Activated CD4-positive, CD25-positive, alpha-beta regulatory T cell treated with anti-CD3 and anti-CD28 coated beads, Interleukin-2, amount 50 U/mL, for 16 hours (primary cell): ENCODE data around the gene LRP1B.

Experiments
- DNase-seq: peaks from one replicate; pipeline ENCODE4 v3.0.0-alpha.2; 2020; ENCODE audit warnings: low read depth, low spot score

Gene LRP1B

DNA sequence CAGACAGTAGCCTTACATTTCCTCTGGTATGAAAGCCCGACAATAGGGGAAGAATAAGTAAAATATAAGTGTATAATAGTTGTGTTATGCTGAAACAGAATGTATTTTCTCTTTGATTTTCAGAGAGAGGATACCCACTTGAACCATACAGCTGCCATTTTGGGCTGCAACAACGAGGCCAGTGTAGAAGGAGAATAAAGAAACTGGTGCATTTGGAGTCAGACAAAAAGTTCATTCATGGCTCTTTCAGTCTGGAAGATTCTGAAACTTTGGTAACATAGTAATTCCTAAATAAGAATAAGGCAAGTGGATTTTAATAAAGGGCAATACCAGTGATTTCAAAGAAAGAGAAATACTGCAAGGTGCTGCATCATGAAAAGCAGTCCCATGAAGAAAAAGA lies 610.9 kb downstream of the LRP1B start:
- DNase-seq = no peak

DNA sequence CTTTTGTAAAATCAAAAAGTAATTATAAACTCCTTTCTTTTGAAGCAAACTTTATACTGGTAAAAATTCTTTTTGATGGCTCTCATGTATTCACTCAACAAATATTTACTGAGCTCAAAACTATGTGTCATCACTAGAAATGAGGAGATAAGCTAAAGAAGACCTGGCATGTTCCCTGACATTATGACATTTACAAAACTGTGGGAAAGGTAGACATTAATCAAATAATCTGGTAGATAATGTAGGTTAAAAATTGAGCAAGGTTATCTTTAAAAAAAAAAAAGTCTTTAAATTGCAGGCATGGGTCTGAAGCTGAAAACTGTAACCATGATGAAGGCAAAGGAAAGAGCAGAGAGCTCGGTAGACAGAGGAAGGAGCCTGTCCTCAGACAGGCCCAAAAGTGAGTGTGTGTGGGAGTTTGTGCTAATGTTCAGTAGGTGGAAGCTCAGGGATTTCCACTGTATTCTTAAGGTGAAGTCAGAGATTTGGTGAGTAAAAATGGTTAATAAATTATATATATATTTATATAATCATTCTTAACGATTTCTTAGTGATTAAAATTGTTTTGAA lies 612.9 kb downstream of the LRP1B start:
- DNase-seq = no peak

DNA sequence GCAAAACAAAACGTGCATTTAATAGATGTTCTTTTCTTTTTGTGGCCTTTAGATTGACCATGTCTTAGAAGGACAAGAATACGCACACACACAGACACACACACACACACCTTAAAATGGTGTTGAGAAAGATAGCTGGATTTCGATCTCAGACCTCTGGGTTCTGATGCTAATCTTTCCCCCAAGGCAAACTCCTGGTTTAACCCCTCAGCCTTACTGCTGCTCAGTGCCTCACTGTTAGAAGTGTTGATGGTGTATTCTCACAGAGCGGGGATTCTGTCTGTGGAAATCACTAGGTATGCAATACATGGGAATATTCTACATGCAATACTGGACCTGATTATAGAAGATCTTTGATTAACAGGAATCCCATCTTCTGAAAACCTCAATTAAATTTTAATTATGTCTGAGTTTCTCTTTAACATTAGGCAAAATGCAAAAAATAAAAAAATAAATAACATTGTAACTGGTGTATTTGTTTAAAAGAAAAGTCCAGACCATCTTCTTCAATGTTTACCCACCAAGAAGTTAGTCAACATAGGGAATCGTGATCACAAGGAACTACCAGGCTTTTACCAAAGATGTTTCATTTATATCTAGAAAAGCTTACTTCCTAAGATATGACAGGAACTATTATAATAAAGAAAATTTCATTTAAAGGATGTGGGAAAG lies 613.5 kb downstream of the LRP1B start:
- DNase-seq = no peak

DNA sequence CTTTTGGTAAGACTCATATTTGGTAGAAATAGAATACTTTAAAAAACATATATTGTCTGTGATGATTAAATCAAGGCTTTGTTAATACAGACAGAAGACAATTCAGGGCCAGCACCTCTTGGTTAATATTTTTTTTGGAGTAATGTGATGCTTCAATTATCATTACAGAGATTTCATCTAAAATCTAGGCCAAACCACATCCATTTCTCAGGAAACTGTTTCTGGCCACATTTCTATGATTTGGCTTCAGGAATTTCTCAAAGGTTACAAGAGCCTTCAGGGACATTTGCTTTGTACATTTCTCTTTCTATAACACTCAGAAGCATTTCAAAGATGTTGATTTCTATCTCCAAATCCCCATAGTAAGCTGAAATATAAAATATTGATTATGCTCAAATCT lies 614.9 kb downstream of the LRP1B start:
- DNase-seq = no peak

DNA sequence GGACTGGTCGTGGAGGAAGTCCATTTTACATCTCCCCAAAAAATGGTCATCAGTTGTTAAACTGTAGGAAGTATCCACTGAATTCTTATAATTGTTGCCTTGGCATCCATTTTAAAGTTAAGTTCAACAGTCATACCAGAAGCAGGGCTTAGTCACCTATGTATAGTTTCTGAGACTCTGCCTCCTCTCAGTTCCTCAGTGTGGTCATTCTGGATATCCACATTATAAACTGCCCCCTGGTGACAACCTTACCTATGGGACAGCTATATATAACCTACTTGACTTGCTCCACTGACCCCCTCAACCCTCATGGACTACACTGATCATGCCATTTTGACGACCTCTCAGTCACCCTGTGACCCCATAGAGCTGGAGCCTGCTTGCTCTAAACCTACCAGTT lies 617.0 kb downstream of the LRP1B start:
- no peak for DNase-seq

- no peak for DNase-seq
Measured at GRCh38 chr2:141508806-141509595, 621.8 kb downstream of the LRP1B start.

- no peak for DNase-seq
Measured at GRCh38 chr2:141508086-141508752, 622.6 kb downstream of the LRP1B start.

GRCh38 chr2:141506135-141506534 lies 624.7 kb downstream of the LRP1B start:
- no peak for DNase-seq

DNA sequence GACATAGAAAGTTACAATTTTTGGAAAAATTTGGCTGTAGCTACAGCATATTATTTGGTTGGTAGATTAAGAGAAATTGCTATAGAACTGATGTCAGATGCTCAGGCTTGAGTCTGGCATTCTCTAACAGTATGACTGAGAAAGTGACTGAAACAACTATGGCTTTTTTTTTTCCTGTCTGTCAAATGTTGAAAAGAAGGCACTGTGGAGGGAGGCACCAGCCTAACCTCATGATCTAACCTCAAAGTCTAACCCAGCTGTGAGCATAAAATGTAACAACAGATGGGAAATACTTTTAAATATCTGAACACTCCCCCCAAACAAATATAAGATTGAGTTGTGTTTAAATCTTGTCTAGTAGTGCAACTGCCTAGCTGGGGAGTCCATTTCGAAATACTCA lies 629.1 kb downstream of the LRP1B start:
- DNase-seq = no peak

GRCh38 chr2:141499123-141499522 lies 631.7 kb downstream of the LRP1B start:
- no peak for DNase-seq

DNA sequence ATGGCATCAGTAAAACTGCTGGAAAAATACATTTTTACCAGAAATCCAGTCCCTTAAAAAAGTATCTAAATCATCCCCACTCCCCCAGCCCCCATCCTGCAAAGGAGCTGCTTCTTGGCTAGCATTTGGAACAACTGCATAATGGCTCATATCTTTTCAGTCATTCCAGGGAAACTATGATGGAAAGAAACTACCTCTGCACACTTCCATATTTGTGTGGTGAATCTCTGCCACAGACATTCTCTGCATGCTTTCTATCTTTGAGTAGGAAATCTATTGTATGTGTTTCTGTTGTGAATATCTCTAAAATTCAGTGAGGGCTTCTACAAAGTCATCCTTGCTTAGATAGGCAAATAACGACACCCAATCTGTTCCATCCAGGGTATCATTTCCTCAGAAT lies 632.3 kb downstream of the LRP1B start:
- DNase-seq = no peak

GRCh38 chr2:141497272-141497671 lies 633.5 kb downstream of the LRP1B start:
- DNase-seq = no peak

DNA sequence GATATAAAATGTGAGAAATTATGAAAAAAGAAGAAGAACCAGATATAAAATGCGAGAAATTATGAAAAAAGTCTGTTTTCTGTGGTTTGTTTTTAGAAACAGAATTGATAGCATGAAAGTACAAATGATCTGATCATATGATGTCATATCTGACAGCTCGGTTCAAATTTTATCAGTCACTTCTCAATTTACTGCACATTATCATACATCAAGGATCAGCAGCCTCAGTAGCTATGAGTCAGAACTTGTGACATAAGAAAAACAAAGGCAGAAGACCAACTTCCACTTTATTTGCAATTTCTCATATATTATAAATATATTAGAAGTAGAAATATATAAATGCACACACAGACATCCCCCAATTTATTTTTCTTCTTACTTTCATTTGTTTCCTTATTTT lies 634.0 kb downstream of the LRP1B start:
- no peak for DNase-seq

DNA sequence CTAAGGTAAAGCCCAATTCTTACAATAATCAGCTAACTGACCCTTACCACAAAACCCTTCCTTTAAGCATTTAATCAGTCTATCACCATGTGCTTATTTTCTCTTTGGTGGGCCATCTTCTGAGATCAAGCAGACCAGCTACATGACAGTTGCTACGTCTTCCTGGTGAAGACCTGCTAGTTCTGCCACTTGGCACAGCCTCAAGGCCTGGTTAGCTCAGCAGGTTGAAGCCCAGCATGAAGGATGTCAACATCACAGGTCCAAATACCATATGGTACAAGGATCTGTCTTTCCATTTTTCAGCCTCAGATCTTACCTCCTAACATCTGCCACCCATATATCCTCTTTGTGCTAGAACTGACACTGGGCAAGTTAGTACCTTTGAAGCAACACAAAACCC lies 636.9 kb downstream of the LRP1B start:
- no peak for DNase-seq

DNA sequence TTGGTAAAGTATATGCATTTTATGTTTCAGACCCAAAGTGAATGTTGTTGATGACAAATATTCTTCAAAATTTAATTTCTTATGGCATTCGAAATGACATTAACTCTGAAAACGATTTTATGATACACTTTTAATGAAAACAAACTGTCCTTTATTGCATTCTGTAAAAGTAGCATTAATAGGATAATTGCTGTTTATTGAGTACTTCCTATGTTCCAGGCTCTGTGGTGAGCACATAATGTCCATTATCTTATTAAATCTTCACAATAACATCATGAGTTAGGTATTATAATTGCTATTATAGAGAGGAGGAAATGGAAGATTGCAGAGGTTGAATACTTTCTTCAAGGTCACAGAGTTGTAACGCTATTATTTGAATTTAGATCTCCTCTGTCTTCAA lies 638.0 kb downstream of the LRP1B start:
- no peak for DNase-seq

DNA sequence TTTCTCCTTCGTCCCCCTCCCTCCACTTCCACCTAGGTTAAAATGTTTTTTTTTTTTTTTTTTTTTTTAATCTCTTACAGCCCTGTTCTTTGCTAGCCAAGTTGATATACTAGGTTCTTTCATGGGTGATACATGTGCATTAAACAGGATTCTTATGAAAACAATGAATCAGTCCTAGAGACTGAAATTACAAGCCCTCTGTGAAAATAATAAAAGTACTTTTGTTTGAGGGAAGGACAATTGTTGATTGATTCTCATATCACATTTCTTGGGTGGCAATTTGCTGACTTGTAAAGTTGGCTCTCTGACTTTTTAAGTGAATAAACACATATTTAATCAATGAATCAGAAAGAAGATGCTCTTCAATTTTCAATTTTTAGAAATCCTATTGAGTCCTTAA lies 639.9 kb downstream of the LRP1B start:
- DNase-seq = no peak

DNA sequence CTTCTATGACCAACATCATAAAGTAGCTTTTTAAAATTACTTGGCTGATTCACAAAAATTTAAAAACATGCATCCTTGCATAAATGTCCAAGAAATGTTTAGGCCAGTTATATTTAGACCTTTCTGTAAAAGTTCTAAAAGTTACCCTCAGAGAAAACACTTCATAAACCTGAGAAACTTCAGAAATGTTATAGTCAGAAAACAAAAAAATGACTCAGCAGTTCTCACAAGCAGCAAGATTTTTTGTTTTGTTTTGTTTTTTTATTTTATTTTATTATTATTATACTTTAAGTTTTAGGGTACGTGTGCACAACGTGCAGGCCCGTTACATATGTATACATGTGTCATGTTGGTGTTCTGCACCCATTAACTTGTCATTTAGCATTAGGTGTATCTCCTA lies 648.1 kb downstream of the LRP1B start:
- no peak for DNase-seq

DNA sequence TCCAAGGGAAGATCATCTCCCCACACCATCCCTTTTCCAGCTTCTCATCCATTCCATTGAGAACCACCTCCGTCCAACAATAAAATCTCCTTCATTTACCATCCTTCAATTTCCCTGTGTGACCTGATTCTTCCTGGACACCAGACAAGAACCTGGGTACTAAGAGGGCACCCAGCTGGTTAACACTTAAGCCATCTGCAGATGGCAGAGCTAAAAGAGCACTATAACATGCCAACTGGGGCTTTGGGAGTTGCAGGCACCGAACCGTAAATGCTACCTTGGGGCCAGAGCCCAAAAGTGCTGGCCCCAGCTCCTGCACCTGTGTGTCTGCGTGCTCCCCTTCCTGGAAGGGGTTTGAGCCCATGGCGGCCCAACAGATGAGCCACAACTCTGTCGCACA lies 655.0 kb downstream of the LRP1B start:
- DNase-seq = no peak

DNA sequence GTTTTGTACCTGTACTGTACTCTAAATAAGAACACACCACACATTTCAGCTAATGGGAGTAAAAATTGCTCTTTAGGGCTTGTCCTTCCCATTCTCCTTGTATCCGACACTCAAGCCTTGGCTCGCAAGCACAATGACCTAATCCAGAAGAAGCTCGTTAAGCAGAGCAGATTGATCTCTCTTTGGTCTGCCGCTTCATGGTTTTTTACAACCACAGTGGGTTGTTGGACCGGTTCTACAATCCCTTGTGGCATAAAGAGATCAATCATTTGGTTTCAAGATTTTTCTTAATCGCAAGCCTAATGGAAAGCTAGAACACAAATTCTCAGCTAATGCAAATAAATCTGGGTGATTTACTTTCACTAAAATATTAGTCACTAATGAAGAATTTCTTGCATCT lies 662.1 kb downstream of the LRP1B start:
- no peak for DNase-seq

DNA sequence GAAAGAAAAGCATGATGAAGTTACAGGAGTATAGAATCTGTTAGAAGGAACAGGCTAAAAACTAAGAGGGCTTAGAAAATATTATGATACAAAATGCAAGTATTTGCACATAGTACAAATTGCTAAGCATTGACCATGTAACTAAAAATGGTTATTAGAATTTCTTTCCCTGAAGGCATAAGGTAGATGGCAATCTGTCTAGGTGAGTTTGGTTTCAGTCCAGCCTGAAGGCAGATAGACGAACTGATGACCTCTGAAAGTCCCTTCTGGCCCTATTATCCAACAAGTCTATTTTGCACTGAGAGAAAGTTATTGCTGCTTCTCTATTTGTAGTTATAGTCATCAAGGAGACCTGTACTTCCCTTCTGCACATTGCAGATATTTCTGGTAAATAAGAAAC lies 663.5 kb downstream of the LRP1B start:
- DNase-seq = no peak

DNA sequence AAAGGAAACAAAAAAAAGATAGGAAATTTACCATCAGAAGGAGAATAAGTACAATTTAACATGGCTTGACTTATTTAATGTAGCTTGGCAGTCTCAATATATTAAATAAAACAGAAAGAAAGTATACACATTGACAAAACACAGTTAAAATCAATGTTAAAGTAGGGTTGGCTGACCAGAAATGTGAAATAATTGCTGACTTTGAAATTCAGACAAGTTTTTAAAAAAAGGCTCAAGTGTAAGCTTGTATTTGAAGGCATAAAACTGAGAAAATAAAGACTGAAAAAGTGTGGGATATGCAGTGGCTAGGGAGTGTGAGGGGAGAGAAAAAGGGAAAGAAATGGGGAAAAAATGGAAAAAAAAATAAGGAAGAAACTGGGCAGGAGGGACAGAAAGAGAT lies 665.8 kb downstream of the LRP1B start:
- DNase-seq = no peak

DNA sequence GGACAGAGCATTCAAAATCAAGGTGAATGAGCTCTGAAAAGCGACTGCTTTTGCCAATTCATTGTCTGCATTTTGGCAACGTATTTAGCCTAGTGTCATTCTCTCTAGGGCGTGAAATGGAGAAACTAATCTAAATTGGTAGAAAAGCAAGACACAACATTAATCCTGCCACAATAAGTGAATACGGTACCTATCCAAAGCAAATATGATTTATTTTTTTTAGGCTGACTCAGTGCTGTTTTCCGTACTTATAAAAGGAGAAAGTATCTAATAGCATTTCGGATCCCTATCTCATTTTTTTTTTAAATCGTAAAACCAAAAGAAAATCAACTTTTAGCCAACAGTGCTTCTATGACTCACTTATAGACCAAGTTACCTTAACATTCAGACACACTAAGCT lies 672.5 kb downstream of the LRP1B start:
- no peak for DNase-seq

DNA sequence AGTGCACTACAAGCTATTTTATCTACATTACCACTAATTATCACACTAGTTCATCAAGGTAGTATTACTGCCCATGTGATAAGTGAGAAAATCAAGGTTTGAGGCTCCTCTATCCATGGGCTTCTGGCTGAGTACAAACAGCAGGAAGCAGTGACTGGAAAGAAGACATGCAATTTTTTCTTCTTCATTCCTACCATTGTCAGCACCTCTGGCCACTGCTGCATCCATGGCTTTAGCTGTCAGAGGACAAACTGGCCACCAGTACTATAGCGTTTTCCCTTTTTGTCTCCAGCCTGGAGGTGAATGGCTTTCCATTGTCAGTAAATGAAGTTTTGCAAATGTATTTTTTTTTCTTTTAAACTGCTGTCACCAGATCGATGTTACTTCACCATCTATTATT lies 674.9 kb downstream of the LRP1B start:
- no peak for DNase-seq
